Stimulated activated naive CD8-positive, alpha-beta T cell treated with anti-CD3 and anti-CD28 coated beads, Interleukin-15, Interleukin-2, amounts not matched to agents 100 ng/mL and 50 ng/mL, for 24 hours (primary cell): ENCODE results near the gene TFCP2.
A peak's percentile ranks its signal among the peaks of the same experiment; 100 is the strongest.

Source experiments
- H3K27ac Mint-ChIP-seq: one replicate; pipeline ENCODE4 v1.8.0; 2021; ENCODE audit warnings: mild to moderate bottlenecking, mixed read lengths
- H3K27me3 Mint-ChIP-seq: one replicate; pipeline ENCODE4 v1.8.0; 2021; ENCODE audit warnings: mixed read lengths
- H3K36me3 Mint-ChIP-seq: one replicate; pipeline ENCODE4 v1.8.0; 2021; ENCODE audit warnings: low read depth, mixed read lengths
- H3K4me1 Mint-ChIP-seq: one replicate; pipeline ENCODE4 v1.8.0; 2021; ENCODE audit warnings: low read depth, mixed read lengths
- H3K4me3 Mint-ChIP-seq: one replicate; pipeline ENCODE4 v1.8.0; 2021; ENCODE audit warnings: mild to moderate bottlenecking, mixed read lengths
- H3K9me3 Mint-ChIP-seq: one replicate; pipeline ENCODE4 v1.8.0; 2021; ENCODE audit warnings: mixed read lengths

The TFCP2 gene

GRCh38 chr12:51187370-51187987 is 14.5 kb upstream of the TFCP2 start:
- H3K27me3 Mint-ChIP-seq = no peaks in the 10 kb centered on the region
- no peak overlapping the region for H3K27ac Mint-ChIP-seq
- no peaks in the 10 kb centered on the region for H3K4me1 Mint-ChIP-seq
- H3K4me3 Mint-ChIP-seq = no peak overlapping the region
- H3K36me3 Mint-ChIP-seq = no peaks in the 10 kb centered on the region
- H3K9me3 Mint-ChIP-seq = no peaks in the 10 kb centered on the region

- no peak overlapping the region for H3K4me3 Mint-ChIP-seq
- no peak overlapping the region for H3K27ac Mint-ChIP-seq
- no peaks in the 10 kb centered on the region for H3K9me3 Mint-ChIP-seq
- no peaks in the 10 kb centered on the region for H3K4me1 Mint-ChIP-seq
- no peaks in the 10 kb centered on the region for H3K36me3 Mint-ChIP-seq
- no peaks in the 10 kb centered on the region for H3K27me3 Mint-ChIP-seq
Measured at GRCh38 chr12:51186465-51187085, 13.6 kb upstream of the TFCP2 start.

GRCh38 chr12:51185171-51185717 is 12.3 kb upstream of the TFCP2 start:
- H3K9me3 Mint-ChIP-seq = no peaks in the 10 kb centered on the region
- no peaks in the 10 kb centered on the region for H3K36me3 Mint-ChIP-seq
- H3K4me1 Mint-ChIP-seq = no peaks in the 10 kb centered on the region
- H3K27ac Mint-ChIP-seq = no peak overlapping the region
- no peaks in the 10 kb centered on the region for H3K27me3 Mint-ChIP-seq
- no peak overlapping the region for H3K4me3 Mint-ChIP-seq

- Mint-ChIP-seq H3K27ac (no peak overlapping the region), H3K27me3 (no peaks in the 10 kb centered on the region), H3K36me3 (no peaks in the 10 kb centered on the region), H3K4me1 (no peaks in the 10 kb centered on the region), H3K4me3 (no peak overlapping the region), H3K9me3 (no peaks in the 10 kb centered on the region)
Measured at GRCh38 chr12:51183816-51184215, 10.9 kb upstream of the TFCP2 start.

DNA sequence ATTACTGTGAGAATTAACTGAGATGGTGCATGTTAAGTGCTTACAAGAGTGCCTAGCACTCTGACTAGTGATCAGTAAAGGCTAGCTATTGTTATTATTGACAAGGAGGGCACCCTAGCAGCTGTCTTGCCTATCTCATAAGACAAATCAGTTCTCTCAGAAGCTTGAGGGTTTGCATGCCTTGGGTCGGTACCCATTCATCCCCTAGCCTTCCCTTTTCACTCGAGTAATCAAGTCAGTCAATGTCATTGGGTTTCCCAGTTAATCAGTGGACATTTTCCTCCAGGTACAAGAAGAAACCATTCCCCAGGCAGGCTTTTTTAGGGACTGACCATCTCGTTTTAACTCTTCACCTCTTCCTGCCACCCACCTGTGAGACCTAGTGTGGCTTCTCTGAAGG is 10.4 kb upstream of the TFCP2 start:
- no peaks in the 10 kb centered on the region for H3K4me1 Mint-ChIP-seq
- H3K27me3 Mint-ChIP-seq = no peaks in the 10 kb centered on the region
- H3K36me3 Mint-ChIP-seq = no peaks in the 10 kb centered on the region
- no peaks in the 10 kb centered on the region for H3K9me3 Mint-ChIP-seq
- no peak overlapping the region for H3K27ac Mint-ChIP-seq
- no peak overlapping the region for H3K4me3 Mint-ChIP-seq

DNA sequence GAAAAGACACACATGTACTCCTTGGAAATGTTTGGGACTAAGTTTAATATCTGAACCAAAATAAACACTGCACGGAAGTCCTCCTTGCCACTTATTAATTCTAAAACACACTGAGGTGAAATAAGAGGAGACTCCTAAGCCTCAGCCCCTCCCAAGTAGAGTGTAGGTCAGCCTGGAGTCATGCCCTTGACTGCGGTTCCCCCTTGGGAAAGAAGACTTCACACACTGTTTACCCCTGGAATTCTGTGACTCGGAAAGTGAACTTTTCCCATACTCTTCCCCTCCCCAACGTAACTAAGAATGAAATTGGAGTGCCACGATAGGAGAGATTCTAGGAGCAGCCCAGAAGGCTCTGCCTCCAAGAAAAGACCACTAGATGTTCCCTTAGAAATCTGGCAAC is 8.6 kb upstream of the TFCP2 start:
- Mint-ChIP-seq H3K36me3 (no peaks in the 10 kb centered on the region), H3K4me1 (no peaks in the 10 kb centered on the region), H3K4me3 (no peak overlapping the region), H3K27ac (no peak overlapping the region), H3K27me3 (no peaks in the 10 kb centered on the region), H3K9me3 (no peaks in the 10 kb centered on the region)

GRCh38 chr12:51177897-51178296 is 5.0 kb upstream of the TFCP2 start:
- no peaks in the 10 kb centered on the region for H3K36me3 Mint-ChIP-seq
- no peaks in the 10 kb centered on the region for H3K27me3 Mint-ChIP-seq
- no peak overlapping the region for H3K27ac Mint-ChIP-seq
- H3K4me3 Mint-ChIP-seq = no peak overlapping the region
- no peaks in the 10 kb centered on the region for H3K9me3 Mint-ChIP-seq
- peaks cover 3% of the 10 kb centered on the region for H3K4me1 Mint-ChIP-seq

DNA sequence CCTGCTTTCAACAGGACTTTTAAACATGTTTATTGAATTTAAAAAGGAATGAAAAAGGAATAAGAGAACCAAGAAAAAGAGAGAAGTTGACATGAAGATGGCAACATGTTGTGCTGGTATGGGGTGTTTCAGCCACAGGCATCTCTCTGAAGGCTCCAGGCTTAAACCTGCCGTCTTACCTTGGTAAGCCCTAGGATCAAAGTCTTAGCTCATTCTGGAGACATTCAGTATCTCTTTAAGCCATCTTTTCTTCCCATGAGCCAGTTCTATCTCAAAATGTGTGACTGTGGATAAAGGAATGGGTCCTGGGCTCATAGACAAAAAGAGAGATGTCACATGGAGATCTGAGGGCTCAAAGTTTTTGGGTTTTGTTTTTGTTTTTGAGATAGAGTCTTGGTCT is 1.6 kb upstream of the TFCP2 start:
- Mint-ChIP-seq H3K4me3 (peak overlapping the region; percentile 14), H3K36me3 (peaks cover 11% of the 10 kb centered on the region), H3K9me3 (no peaks in the 10 kb centered on the region), H3K27me3 (no peaks in the 10 kb centered on the region), H3K4me1 (peaks cover 18% of the 10 kb centered on the region), H3K27ac (no peak overlapping the region)

DNA sequence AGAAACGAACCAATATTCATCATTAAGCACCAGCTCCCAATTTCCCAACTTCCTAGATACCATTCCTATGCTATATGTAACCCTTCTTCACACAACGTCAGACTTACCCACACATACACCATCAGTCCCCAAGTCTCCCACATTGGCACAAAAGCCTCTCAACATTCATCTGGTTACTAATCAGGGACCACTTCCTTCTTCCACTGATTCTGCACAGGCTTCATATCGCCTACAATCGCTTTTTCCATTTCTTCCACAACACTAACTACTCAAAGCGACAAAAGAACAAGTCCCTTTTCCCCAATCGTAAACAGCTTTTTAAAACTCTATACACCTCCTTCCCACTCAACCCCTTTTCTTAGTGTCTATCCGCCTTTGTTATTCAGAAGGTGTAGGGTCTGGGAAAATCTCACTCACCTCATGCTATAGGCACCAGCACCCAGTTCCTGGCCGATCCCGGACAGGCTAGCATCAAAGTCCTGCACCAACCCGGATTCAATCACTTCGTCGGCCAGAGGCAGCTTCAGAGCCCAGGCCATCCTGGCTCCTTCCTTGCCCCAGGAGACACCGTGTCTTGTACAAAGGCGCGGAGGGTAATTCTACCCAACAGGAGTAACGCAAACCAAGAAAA is 936 bp downstream of the TFCP2 start:
- H3K4me1 Mint-ChIP-seq = peaks cover 22% of the 10 kb centered on the region
- H3K4me3 Mint-ChIP-seq = no peak overlapping the region
- peaks cover 16% of the 10 kb centered on the region for H3K36me3 Mint-ChIP-seq
- H3K27me3 Mint-ChIP-seq = no peaks in the 10 kb centered on the region
- H3K9me3 Mint-ChIP-seq = no peaks in the 10 kb centered on the region
- no peak overlapping the region for H3K27ac Mint-ChIP-seq

GRCh38 chr12:51163795-51164194 is 9.1 kb downstream of the TFCP2 start:
- peaks cover 32% of the 10 kb centered on the region for H3K4me1 Mint-ChIP-seq
- H3K27me3 Mint-ChIP-seq = no peaks in the 10 kb centered on the region
- no peaks in the 10 kb centered on the region for H3K9me3 Mint-ChIP-seq
- no peak overlapping the region for H3K27ac Mint-ChIP-seq
- peaks cover 26% of the 10 kb centered on the region for H3K36me3 Mint-ChIP-seq
- H3K4me3 Mint-ChIP-seq = no peak overlapping the region

DNA sequence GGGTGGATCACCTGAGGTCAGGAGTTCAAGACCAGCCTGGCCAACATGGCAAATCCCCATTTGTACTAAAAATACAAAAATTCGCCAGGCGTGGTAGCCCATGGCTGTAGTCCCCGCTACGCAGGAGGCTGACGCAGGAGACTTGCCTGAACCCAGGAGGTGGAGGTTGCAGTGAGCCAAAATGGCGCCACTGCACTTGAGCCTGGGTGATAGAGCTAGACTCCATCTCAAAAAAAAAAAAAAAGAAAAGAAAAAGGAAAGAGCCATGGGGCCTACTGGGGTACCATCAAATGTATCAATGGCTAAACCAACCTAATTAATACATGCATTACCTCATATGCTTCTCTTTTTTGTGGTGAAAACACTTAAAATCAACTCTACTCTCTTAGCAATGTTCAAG is 10.7 kb downstream of the TFCP2 start:
- Mint-ChIP-seq H3K4me3 (no peak overlapping the region), H3K4me1 (peaks cover 32% of the 10 kb centered on the region), H3K9me3 (no peaks in the 10 kb centered on the region), H3K27me3 (no peaks in the 10 kb centered on the region), H3K36me3 (peaks cover 26% of the 10 kb centered on the region), H3K27ac (no peak overlapping the region)

DNA sequence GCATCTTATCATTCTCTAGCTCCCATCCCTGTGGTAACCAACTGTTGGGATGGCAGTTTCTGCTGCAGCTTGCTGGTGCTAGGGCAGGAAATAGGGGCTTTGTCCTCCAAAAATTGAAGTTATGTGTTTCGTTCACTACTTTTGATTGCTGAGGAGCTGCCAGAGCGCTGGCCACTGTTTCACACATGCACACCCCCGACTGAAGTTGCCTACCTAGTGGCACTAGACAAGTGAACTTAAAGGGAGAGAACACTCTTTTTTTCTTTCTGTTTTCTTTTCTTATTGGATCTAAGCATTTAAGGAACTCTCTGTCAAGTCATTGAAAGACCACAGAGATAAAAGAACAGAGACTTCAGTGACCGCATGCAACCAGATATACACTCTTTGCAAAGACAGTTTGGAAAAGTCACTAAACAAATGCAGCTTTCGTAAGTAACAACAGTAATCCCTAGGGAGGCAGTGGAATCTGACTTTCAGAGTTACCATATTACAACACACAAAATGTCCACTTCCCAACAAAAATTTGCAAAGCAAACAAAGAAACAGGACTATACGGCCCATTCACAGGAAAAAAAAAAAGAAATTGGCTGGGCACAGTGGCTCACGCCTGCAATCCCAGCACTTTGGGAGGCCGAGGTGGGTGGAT is 12.0 kb downstream of the TFCP2 start:
- Mint-ChIP-seq H3K9me3 (no peaks in the 10 kb centered on the region), H3K4me3 (no peak overlapping the region), H3K4me1 (peaks cover 22% of the 10 kb centered on the region), H3K27me3 (no peaks in the 10 kb centered on the region), H3K27ac (no peak overlapping the region), H3K36me3 (peaks cover 18% of the 10 kb centered on the region)

GRCh38 chr12:51156245-51156765 is 16.6 kb downstream of the TFCP2 start:
- Mint-ChIP-seq H3K36me3 (peaks cover 3% of the 10 kb centered on the region), H3K27ac (no peak overlapping the region), H3K4me3 (no peak overlapping the region), H3K9me3 (no peaks in the 10 kb centered on the region), H3K4me1 (peaks cover 9% of the 10 kb centered on the region), H3K27me3 (no peaks in the 10 kb centered on the region)

- Mint-ChIP-seq H3K4me1 (peaks cover 7% of the 10 kb centered on the region), H3K36me3 (no peaks in the 10 kb centered on the region), H3K27ac (no peak overlapping the region), H3K9me3 (no peaks in the 10 kb centered on the region), H3K4me3 (no peak overlapping the region), H3K27me3 (no peaks in the 10 kb centered on the region)
Measured at GRCh38 chr12:51152953-51153352, 20.0 kb downstream of the TFCP2 start.

DNA sequence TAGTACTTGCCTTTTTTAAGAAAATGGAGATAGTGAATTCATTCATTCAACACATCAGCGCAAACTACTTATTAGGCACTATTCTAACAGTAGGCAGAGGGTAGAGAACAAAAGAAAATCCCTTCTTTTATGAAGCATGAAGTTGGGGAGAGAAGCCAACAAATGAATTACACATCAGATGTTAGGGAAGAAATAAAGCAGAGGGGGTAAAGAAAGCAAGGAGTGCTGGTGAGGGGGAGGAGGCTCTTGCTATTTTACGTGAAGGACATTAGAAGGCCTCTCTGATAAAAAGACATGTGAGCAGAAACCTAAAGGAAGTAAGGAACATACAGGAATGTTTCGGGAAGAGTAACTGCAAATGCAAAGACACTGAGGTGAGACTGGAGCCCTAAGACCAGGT is 22.2 kb downstream of the TFCP2 start:
- no peak overlapping the region for H3K27ac Mint-ChIP-seq
- no peaks in the 10 kb centered on the region for H3K9me3 Mint-ChIP-seq
- H3K36me3 Mint-ChIP-seq = peaks cover 5% of the 10 kb centered on the region
- no peak overlapping the region for H3K4me3 Mint-ChIP-seq
- no peaks in the 10 kb centered on the region for H3K27me3 Mint-ChIP-seq
- peaks cover 15% of the 10 kb centered on the region for H3K4me1 Mint-ChIP-seq
